DND-41 (cell line): ENCODE data around the gene ACE.

Source experiments
- CTCF ChIP-seq: IDR thresholded peaks from 2 replicates; pipeline ENCODE4 v1.5.1; 2012; ENCODE audit warnings: borderline replicate concordance, low read length, moderate library complexity, mild to moderate bottlenecking; ENCODE audit not compliant: poor library complexity, severe bottlenecking; ENCODE audit errors: extremely low read depth
- EZH2 ChIP-seq: IDR thresholded peaks from 3 replicates; pipeline ENCODE4 v1.6.1; 2012; ENCODE audit warnings: borderline replicate concordance, low read depth, mild to moderate bottlenecking, moderate library complexity, low read length, inconsistent platforms; ENCODE audit not compliant: severe bottlenecking

GRCh38 chr17:63495491-63495890, 18.6 kb downstream of the ACE start:
- TF ChIP-seq CTCF (no peak), EZH2 (no peak)
